H1 (cell line): ENCODE results near the gene CCDC51. TPM values are rescaled to one million over a fixed set of nuclear protein-coding genes. Genes with fewer than 3 reads are reported as not detected.

Experiments
- BRCA1 ChIP-seq: IDR thresholded peaks from 2 replicates; pipeline ENCODE4 v1.6.1; 2012; ENCODE audit warnings: low read depth, low read length, improper control_type of control experiment
- CTCF ChIP-seq, 3 experiments: IDR thresholded peaks; 1 replicate in 2 of 3; 2 replicates in 1 of 3; pipeline versions ENCODE4 v1.5.1 to v1.6.1; 2011; ENCODE audit warnings: low read length in 3 of 3, mild to moderate bottlenecking in 3 of 3, inconsistent platforms in 2 of 3, low read depth in 1 of 3, moderate library complexity in 1 of 3; ENCODE audit not compliant: insufficient read depth in 1 of 3; ENCODE audit errors: control extremely low read depth in 1 of 3
- EP300 ChIP-seq, 2 experiments: IDR thresholded peaks; 1 replicate in 1 of 2; 2 replicates in 1 of 2; pipeline ENCODE4 v1.6.1; 2011 to 2012; ENCODE audit warnings: low read depth in 2 of 2, low read length in 2 of 2, mild to moderate bottlenecking in 2 of 2, borderline replicate concordance in 1 of 2, inconsistent platforms in 1 of 2, moderate library complexity in 1 of 2
- EZH2 ChIP-seq: fragments of 200-600 bp; sonication (generic); IDR thresholded peaks from 2 replicates; pipeline ENCODE4 v1.7.1; 2012; ENCODE audit warnings: low read depth, mild to moderate bottlenecking, moderate library complexity, low read length, inconsistent platforms; ENCODE audit not compliant: severe bottlenecking
- KDM1A ChIP-seq: fragments of 200-600, 300-600 bp; sonication (generic); IDR thresholded peaks from 2 replicates; pipeline ENCODE4 v1.7.1; 2016; ENCODE audit warnings: mild to moderate bottlenecking, low read length, borderline replicate concordance
- KDM4A ChIP-seq: IDR thresholded peaks from one replicate; pipeline ENCODE4 v1.7.1; 2012; ENCODE audit warnings: low read depth, mild to moderate bottlenecking, moderate library complexity, low read length, inconsistent platforms; ENCODE audit not compliant: severe bottlenecking
- KDM5A ChIP-seq: fragments of 200-600 bp; IDR thresholded peaks from 2 replicates; pipeline ENCODE4 v1.7.1; 2012; ENCODE audit warnings: mild to moderate bottlenecking, low read length, inconsistent platforms, mixed read lengths
- PHF8 ChIP-seq: fragments of 200-600 bp; sonication (generic); conservative IDR thresholded peaks from 2 replicates; pipeline ENCODE4 v1.7.1; 2012; ENCODE audit warnings: low read depth, mild to moderate bottlenecking, inconsistent platforms, low read length, moderate library complexity
- POLR2AphosphoS5 ChIP-seq: IDR thresholded peaks from 2 replicates; pipeline ENCODE4 v1.6.1; 2011; ENCODE audit warnings: low read depth, low read length
- RFX5 ChIP-seq: IDR thresholded peaks from 2 replicates; pipeline ENCODE4 v1.6.1; 2011; ENCODE audit warnings: low read depth, low read length, improper control_type of control experiment, borderline replicate concordance
- RNF2 ChIP-seq: fragments of 200-900, 300-1000 bp; sonication (generic); IDR thresholded peaks from 2 replicates; pipeline ENCODE4 v1.7.1; 2016; ENCODE audit warnings: borderline replicate concordance, low read depth, mild to moderate bottlenecking, antibody characterized with exemption, low read length; ENCODE audit not compliant: poor library complexity, severe bottlenecking; ENCODE audit errors: missing control alignments
- SIN3A ChIP-seq, 2 experiments: IDR thresholded peaks in 1 of 2; conservative IDR thresholded peaks in 1 of 2; 2 replicates each; pipeline ENCODE4 v1.6.1; 2011 to 2012; ENCODE audit warnings: low read length in 2 of 2, improper control_type of control experiment in 1 of 2, low read depth in 1 of 2, mild to moderate bottlenecking in 1 of 2
- SP4 ChIP-seq: IDR thresholded peaks from 2 replicates; pipeline ENCODE4 v1.6.1; 2012; ENCODE audit warnings: low read length, inconsistent platforms
- SUZ12 ChIP-seq: fragments of 200-600 bp; sonication (generic); IDR thresholded peaks from 2 replicates; pipeline ENCODE4 v1.6.1; 2012; ENCODE audit warnings: mild to moderate bottlenecking, inconsistent platforms, low read length, moderate library complexity, mixed read lengths
- TAF1 ChIP-seq: IDR thresholded peaks from 2 replicates; pipeline ENCODE4 v1.6.1; 2011; ENCODE audit warnings: mild to moderate bottlenecking, low read depth, low read length
- TBP ChIP-seq: IDR thresholded peaks from 2 replicates; pipeline ENCODE4 v1.6.1; 2011; ENCODE audit warnings: low read depth, low read length, improper control_type of control experiment
- USF2 ChIP-seq: IDR thresholded peaks from 2 replicates; pipeline ENCODE4 v1.6.1; 2011; ENCODE audit warnings: low read length, improper control_type of control experiment
- YY1 ChIP-seq: IDR thresholded peaks from 2 replicates; pipeline ENCODE4 v1.6.1; 2011; ENCODE audit warnings: low read depth, mild to moderate bottlenecking, low read length
- ZNF274 ChIP-seq: IDR thresholded peaks from 2 replicates; pipeline ENCODE4 v1.7.0; 2012; ENCODE audit warnings: low read length, borderline replicate concordance; ENCODE audit errors: extremely low read depth
- polyA plus RNA-seq, 7 experiments: library from polyadenylated mRNA; depleted of rRNA in 3 of 7; stranded (reverse) in 5 of 7; unstranded in 2 of 7; fragments of >200 nt in 5 of 7; fragments of 200-250 nt in 2 of 7; gene quantifications; 1 replicate in 5 of 7; 2 replicates in 1 of 7; 4 replicates in 1 of 7; pipeline versions ENCODE4 v1.2.1 to v1.2.3, GENCODE V29; 2011 to 2013; ENCODE audit warnings: missing spikeins in 2 of 7, mixed read lengths in 2 of 7
- total RNA-seq: library from RNA; stranded (reverse); fragmentation: NEBNext Ultra II Directional; extraction: Animal tissue kit (Norgen Biotek cat#: 25700); gene quantifications from 2 replicates; pipeline ENCODE4 v1.2.1, GENCODE V29; 2021

CCDC51 gene
- total and polyA plus RNA-seq, 2 of the 8 experiments (the other 6 are each of a cell fraction or from before 2014, with no cell fraction given) = 21.3 to 21.4 TPM

GRCh38 chr3:48400824-48401433, 39.0 kb downstream of the CCDC51 start (continued):
- peak in 2 of 3 experiments; percentile 87 to 93; a peak in 3 of 4 replicates for TF ChIP-seq CTCF (IDR thresholded peaks at IDR 0.05; ENCODE audit: control extremely low read depth in 1 of 3, insufficient read depth in 1 of 3, low read depth in 1 of 3, low read length in 3 of 3)
- no peak for TF ChIP-seq PHF8
- TF ChIP-seq KDM5A = no peak
- no peak for TF ChIP-seq USF2
- TF ChIP-seq EP300 (IDR thresholded peaks at IDR 0.05; ENCODE audit: borderline replicate concordance in 1 of 2, low read depth in 2 of 2, low read length in 2 of 2) = no peak
- no peak; the same call in 1 of the 2 replicates for TF ChIP-seq POLR2AphosphoS5
- no peak for TF ChIP-seq RFX5
- TF ChIP-seq TAF1 = no peak
- TF ChIP-seq ZNF274 = no peak
- no peak for TF ChIP-seq TBP
- no peak for TF ChIP-seq SUZ12
- no peak for TF ChIP-seq EZH2
- no peak for TF ChIP-seq BRCA1
- no peak for TF ChIP-seq KDM4A
- no peak for TF ChIP-seq SIN3A (conservative IDR thresholded peaks at IDR 0.05 in 1 of 2, IDR thresholded peaks at IDR 0.05 in 1 of 2; ENCODE audit: low read depth in 1 of 2, low read length in 2 of 2)
- peak; percentile 94 for TF ChIP-seq KDM1A
- no peak for TF ChIP-seq RNF2
- no peak for TF ChIP-seq YY1
- 0 out of 2 replicates have a peak, but pooled peaks have one; percentile 6 for TF ChIP-seq SP4
